Measurements from ENCODE around the gene EVPLL.
"Not testable (repeated sequence)": the region's sequence is repeated elsewhere in the genome, so short reads cannot be mapped to it uniquely, and the experiment has no call there.

Gene EVPLL

DNA sequence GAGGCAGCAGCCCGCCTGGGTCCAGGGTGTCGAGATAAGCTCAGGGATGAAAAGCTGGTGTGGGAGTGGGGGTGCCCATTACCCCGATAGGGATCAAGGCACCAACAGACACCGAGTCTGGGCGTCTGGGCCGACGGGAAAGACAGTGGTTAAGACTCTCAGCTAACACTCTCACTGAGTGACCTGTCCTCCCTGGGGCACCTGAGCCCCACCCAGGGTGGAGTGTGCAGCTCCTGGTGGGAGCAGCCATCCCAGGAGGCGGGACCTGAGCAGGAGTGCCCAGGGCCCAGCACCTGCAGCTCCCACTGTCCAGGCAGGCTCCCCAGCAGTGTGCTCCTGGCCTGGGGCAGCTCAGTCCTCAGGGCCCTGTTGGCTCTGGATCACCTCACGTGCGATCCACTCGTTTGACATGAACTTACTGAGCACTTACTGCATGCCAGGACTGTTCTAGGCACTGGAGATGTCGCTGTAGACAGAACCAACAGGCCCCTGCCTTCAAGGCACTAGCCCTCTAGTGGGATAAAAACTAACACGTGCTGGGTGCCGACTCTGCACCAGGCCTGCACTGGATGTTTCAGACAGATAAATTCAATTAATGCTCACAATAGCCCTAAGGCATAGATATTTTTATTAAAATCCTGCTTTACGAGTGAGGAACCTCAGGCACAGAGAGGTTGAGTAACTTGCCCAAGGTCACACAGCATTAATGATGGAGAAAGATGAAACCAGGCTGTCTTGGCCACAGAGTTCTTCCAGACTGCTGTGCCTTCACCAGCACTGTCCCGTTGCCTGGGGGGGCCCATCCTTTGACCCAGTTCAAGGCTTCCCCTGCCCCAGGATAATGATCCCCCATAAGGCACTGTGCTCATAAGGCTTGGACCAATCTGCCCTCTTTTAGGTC, 1.9 kb downstream of the EVPLL start:
- DNase-seq: no peak

GRCh38 chr17:18380471-18381157, 3.0 kb downstream of the EVPLL start:
- DNase-seq: no peak

GRCh38 chr17:18381158-18381952, 3.8 kb downstream of the EVPLL start:
- no peak for DNase-seq

- DNase-seq: no peak
These were observed 4.3 kb downstream of the EVPLL start for GRCh38 chr17:18381953-18382245.

GRCh38 chr17:18382441-18383078, 5.0 kb downstream of the EVPLL start:
- no peak for DNase-seq

- DNase-seq: not testable (repeated sequence)
These were observed 5.5 kb downstream of the EVPLL start for GRCh38 chr17:18383079-18383481.

GRCh38 chr17:18384271-18384670, 6.7 kb downstream of the EVPLL start:
- not testable (repeated sequence) for DNase-seq

DNA sequence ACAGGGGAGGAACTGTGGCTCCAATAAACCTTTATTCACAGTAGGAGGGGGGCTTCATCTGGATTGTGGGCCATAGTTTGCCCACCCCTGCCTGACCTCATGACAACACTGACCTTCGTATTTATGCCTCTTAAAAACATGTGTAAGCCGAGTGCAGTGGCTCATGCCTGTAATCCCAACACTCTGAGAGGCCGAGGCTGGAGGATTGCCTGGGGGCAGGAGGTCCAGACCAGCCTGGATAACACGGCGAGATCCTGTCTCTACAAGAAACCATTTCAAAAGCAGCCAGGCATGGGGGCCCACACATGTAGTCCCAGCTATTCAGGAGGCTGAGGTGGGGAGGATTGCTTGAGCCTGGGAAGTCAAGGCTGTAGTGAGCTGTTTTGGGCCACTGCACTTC, 10.0 kb downstream of the EVPLL start:
- not testable (repeated sequence) for DNase-seq

- not testable (repeated sequence) for DNase-seq
These were observed 10.7 kb downstream of the EVPLL start for GRCh38 chr17:18388266-18388665.

GRCh38 chr17:18388728-18389127, 11.2 kb downstream of the EVPLL start:
- not testable (repeated sequence) for DNase-seq

GRCh38 chr17:18401872-18402590, 24.5 kb downstream of the EVPLL start:
- DNase-seq: not testable (repeated sequence)

DNA sequence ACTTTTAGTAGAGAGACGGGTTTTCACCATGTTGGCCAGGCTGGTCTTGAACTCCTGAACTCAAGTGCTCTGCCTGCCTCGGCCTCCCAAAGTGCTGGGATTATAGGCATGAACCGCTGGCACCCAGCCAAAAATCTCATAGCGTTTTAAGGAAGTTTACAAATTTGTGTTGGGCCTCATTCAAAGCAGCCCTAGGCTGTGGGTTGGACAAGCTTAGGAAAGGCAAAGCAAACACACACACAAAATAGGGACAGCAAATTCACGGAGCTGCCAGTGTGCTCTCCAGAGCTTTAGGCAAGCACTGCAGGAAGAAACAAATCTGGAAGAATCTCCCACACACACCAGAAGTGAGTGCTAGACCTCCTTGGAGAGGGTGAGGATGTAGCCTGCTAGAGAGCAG, 25.6 kb downstream of the EVPLL start:
- DNase-seq: not testable (repeated sequence)

- not testable (repeated sequence) for DNase-seq
These were observed 26.0 kb downstream of the EVPLL start for GRCh38 chr17:18403604-18404003.

GRCh38 chr17:18408906-18409305, 31.3 kb downstream of the EVPLL start:
- not testable (repeated sequence) for DNase-seq

- DNase-seq: not testable (repeated sequence)
These were observed 31.7 kb downstream of the EVPLL start for GRCh38 chr17:18409321-18409720.

GRCh38 chr17:18410736-18411135, 33.2 kb downstream of the EVPLL start:
- not testable (repeated sequence) for DNase-seq

- DNase-seq: not testable (repeated sequence)
These were observed 33.8 kb downstream of the EVPLL start for GRCh38 chr17:18411377-18411864.

DNA sequence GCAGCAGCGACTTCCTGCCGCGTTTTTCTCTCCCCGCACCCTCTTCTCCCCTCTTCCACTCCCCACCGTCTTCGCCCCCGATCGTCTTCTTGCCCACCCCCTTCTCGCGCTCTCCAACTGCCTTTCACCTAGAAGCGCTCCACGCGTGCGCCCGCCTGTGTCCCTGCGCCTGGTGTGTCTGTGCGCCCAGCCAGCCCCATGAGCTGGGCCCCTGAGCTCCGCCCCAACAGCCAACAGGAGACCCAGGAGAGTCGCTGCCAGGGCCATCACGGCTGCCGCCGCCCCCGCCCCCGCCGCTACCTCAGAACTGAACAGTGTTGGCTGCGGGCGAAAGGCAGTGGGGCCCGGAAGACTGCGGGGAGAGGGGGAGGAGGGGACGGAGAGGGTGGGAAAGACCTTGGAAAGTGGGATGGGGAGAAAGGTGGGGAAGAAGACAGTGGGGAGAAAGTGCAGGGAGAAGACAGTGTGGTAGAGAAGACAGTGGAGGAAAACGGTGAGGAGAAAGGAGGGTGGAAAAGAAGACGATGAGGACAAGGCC, 34.5 kb downstream of the EVPLL start:
- DNase-seq: not testable (repeated sequence)

DNA sequence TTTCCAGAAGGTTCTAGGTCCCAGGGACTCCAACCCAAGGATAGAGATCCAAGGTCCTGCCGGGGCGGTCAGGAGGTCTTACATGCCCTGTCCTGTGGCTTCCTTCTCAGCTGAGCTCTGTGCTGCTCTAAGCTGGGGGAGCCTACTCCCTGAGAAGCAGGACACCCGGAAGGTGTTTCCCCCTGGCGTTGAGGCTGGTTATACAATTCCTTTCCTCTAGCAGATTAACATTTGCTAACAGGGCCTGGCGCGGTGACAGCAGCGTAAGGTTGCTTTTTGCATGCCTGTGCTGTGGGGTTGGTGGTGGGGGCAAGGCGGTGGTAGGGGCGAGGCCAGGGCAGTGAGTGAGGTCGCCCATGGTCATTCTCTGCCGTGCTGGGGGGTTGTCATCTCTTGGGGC, 43.9 kb downstream of the EVPLL start:
- DNase-seq: not testable (repeated sequence)

GRCh38 chr17:18422464-18422863, 44.9 kb downstream of the EVPLL start:
- DNase-seq: not testable (repeated sequence)

DNA sequence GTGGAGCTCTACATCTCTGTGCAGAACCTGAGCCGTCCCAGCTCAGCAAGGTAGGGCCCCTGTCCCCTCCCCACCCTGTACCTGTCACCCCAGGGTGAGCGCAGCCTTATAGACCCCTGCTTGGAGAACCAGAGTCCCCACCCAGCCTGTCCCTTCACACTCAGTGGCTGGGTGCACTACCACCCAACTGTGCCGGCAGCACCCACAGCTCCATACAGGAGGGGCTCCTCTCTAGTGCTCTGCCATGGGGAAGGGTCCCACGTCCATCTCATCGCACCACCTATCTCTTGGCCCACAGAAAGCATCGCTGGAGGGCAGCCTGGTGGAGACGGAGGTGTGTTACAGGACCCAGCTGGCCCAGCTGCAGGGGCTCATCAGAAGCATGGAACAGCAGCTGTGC, 45.4 kb downstream of the EVPLL start:
- DNase-seq: not testable (repeated sequence)

GRCh38 chr17:18425593-18425992, 48.0 kb downstream of the EVPLL start:
- not testable (repeated sequence) for DNase-seq
